Activated CD8-positive, alpha-beta T cell treated with anti-CD3 and anti-CD28 coated beads for 36 hours (primary cell): ENCODE results near the gene RPL19. TPM values are rescaled to one million over a fixed set of nuclear protein-coding genes. Genes with fewer than 3 reads are reported as not detected.

Experiments
- ATAC-seq: fragments of 200-7000 bp; cut with Tn5 transposase; one replicate; pipeline ENCODE4 v1.10.0; 2021; ENCODE audit warnings: mild to moderate bottlenecking, moderate library complexity
- CTCF ChIA-PET: fragments of 350-600 bp; sonication (Branson Sonifier 250); formaldehyde crosslinking; loops from one replicate; lab custom pipeline; 2021; ENCODE audit warnings: antibody characterized with exemption; lab: Charles Lee
- POLR2A ChIA-PET: fragments of 350-600 bp; sonication (Branson Sonifier 250); formaldehyde crosslinking; loops from one replicate; lab custom pipeline; 2021; ENCODE audit warnings: antibody characterized with exemption; lab: Charles Lee
- DNase-seq: peaks from one replicate; pipeline ENCODE4 v3.0.0-alpha.2; 2020
- H3K27ac Mint-ChIP-seq: one replicate; pipeline ENCODE4 v1.8.0; 2021; ENCODE audit warnings: mild to moderate bottlenecking, mixed read lengths
- H3K27me3 Mint-ChIP-seq: one replicate; pipeline ENCODE4 v1.8.0; 2021; ENCODE audit warnings: mixed read lengths
- H3K36me3 Mint-ChIP-seq: one replicate; pipeline ENCODE4 v1.8.0; 2021; ENCODE audit warnings: low read depth, mixed read lengths
- H3K4me1 Mint-ChIP-seq: one replicate; pipeline ENCODE4 v1.8.0; 2021; ENCODE audit warnings: low read depth, mixed read lengths
- H3K4me3 Mint-ChIP-seq: one replicate; pipeline ENCODE4 v1.8.0; 2021; ENCODE audit warnings: mild to moderate bottlenecking, moderate library complexity, mixed read lengths
- H3K9me3 Mint-ChIP-seq: one replicate; pipeline ENCODE4 v1.8.0; 2021; ENCODE audit warnings: mixed read lengths
- intact Hi-C: fragments of 100-400 bp; cut with micrococcal nuclease; formaldehyde crosslinking; loops from one replicate; pipeline ENCODE4 v1.10.0; 2022
- total RNA-seq, 2 experiments: library from RNA; stranded (reverse); gene quantifications; one replicate each; pipeline ENCODE4 v1.2.3, GENCODE V29; 2021
- TF ChIP-seq, protein P1 (sequence below): fragments of 200-600 bp; IDR thresholded peaks from one replicate; pipeline ENCODE4 v1.8.0; 2022; ENCODE audit warnings: antibody characterized with exemption, mild to moderate bottlenecking

RPL19 gene
- total RNA-seq, 2 experiments from 2014 or later = 3,130 to 3,175 TPM

DNA sequence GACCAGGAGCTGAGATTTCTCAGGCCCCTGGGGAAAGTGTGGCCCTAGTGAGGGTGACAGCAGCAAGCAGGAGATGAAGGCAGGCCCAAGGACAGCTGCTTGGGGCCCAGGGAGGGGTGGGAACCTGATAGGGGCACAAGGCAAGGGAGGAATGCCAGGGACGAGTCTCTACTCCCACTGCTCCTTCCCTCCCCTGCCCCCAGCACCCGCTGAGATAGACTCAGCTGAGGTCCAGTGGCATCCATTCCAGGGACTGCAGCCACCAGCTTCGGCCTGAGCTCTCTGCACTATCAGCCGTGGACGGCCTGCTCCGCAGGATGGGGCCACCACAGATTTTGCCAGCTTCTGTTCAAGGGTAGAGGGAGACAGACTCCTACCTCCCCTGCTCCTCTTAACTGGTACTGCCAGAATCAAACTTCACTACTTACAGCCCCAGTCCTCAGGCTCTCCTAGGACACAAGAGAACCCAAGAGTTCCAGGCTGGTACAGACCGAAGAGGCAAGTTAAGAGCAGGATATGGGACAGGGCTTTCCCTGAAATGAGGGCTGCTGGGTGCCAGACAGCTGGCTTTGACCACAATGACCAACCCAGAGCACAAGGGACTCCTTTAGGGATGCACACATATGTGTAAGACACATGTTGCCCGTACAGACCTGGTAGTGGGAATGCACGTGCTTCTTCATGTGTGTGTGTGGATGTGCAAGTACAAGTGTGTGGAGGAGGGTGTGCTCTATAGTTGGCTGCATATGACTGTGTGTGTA, 8.2 kb upstream of the RPL19 start:
- DNase-seq (no peak), ATAC-seq (no peak)
- H3K4me3 Mint-ChIP-seq = no peak overlapping the region
- H3K4me1 Mint-ChIP-seq = peaks cover 9% of the 10 kb centered on the region
- peaks cover 12% of the 10 kb centered on the region for H3K36me3 Mint-ChIP-seq
- ChIA-PET POLR2A (interaction anchor here (0.9 to 1.2 kb wide), 3 partner anchors 8 to 17 kb away, joined by 4 to 6 read pairs (median 4); partner anchors contain the start of gene RPL19), CTCF (interaction anchor here (1.6 to 5.3 kb wide), 3 partner anchors 14 to 27 kb away, joined by 4 to 27 read pairs (median 5); no protein-coding TSS in a partner anchor)
- H3K9me3 Mint-ChIP-seq = no peaks in the 10 kb centered on the region
- H3K27ac Mint-ChIP-seq = no peak overlapping the region
- intact Hi-C loops = no loop called here
- TF ChIP-seq, protein P1, sequence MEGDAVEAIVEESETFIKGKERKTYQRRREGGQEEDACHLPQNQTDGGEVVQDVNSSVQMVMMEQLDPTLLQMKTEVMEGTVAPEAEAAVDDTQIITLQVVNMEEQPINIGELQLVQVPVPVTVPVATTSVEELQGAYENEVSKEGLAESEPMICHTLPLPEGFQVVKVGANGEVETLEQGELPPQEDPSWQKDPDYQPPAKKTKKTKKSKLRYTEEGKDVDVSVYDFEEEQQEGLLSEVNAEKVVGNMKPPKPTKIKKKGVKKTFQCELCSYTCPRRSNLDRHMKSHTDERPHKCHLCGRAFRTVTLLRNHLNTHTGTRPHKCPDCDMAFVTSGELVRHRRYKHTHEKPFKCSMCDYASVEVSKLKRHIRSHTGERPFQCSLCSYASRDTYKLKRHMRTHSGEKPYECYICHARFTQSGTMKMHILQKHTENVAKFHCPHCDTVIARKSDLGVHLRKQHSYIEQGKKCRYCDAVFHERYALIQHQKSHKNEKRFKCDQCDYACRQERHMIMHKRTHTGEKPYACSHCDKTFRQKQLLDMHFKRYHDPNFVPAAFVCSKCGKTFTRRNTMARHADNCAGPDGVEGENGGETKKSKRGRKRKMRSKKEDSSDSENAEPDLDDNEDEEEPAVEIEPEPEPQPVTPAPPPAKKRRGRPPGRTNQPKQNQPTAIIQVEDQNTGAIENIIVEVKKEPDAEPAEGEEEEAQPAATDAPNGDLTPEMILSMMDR = no peak
- H3K27me3 Mint-ChIP-seq = no peaks in the 10 kb centered on the region

DNA sequence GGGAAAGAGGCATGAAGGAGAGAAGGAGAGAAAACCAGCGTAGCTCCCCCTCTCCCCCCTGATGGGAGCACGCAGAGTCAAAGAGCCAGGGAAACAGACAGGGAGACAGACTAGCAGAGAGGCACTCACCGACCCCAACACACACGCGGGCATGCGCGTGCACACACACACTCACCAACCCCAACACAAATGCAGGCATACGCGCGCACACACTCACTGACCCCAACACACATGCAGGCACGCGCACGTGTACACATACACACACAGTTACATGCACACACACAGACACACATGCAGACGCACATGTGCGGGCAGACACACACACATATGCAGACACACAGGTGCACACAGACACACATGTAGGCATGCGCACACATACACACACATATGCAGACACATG, 7.2 kb upstream of the RPL19 start:
- DNase-seq (no peak), ATAC-seq (no peak)
- H3K27me3 Mint-ChIP-seq = no peaks in the 10 kb centered on the region
- TF ChIP-seq, protein P1 = no peak
- ChIA-PET POLR2A (no interaction called here), CTCF (interaction anchor here (0.8 to 5.3 kb wide), 5 partner anchors 15 to 43 kb away, joined by 3 to 27 read pairs (median 4); no protein-coding TSS in a partner anchor)
- no peak overlapping the region for H3K4me3 Mint-ChIP-seq
- peaks cover 8% of the 10 kb centered on the region for H3K36me3 Mint-ChIP-seq
- no peaks in the 10 kb centered on the region for H3K9me3 Mint-ChIP-seq
- H3K4me1 Mint-ChIP-seq = peaks cover 10% of the 10 kb centered on the region
- intact Hi-C loops = no loop called here
- H3K27ac Mint-ChIP-seq = no peak overlapping the region

DNA sequence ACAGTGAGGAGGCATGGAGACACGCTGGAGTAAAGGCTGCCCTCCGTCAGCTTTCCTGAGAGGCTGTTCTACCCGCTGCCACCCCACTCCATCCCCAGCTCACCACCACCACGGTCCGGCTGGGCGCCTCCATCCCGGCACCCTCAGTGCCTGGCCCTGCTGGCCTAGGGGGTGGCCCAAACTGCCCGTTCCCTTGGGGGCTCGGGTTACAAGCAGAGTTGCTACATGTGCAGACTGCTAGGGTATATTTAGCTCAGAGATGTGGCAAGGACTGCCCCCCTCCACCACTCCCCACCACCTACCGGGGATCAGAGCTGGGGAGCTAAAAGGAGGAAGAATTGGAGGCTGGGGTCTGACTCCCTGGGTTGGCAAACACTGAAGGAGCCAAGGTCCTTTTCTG, 6.7 kb upstream of the RPL19 start:
- no peak for DNase-seq
- Mint-ChIP-seq H3K9me3 (no peaks in the 10 kb centered on the region), H3K36me3 (peaks cover 6% of the 10 kb centered on the region), H3K27me3 (no peaks in the 10 kb centered on the region), H3K4me3 (no peak overlapping the region), H3K4me1 (peaks cover 14% of the 10 kb centered on the region), H3K27ac (no peak overlapping the region)
- TF ChIP-seq, protein P1 = no peak
- CTCF ChIA-PET = interaction anchor here (0.8 to 5.3 kb wide), 3 partner anchors 19 to 43 kb away, joined by 3 to 27 read pairs (median 3); no protein-coding TSS in a partner anchor
- no peak for ATAC-seq
- intact Hi-C loops = no loop called here
- POLR2A ChIA-PET = no interaction called here

DNA sequence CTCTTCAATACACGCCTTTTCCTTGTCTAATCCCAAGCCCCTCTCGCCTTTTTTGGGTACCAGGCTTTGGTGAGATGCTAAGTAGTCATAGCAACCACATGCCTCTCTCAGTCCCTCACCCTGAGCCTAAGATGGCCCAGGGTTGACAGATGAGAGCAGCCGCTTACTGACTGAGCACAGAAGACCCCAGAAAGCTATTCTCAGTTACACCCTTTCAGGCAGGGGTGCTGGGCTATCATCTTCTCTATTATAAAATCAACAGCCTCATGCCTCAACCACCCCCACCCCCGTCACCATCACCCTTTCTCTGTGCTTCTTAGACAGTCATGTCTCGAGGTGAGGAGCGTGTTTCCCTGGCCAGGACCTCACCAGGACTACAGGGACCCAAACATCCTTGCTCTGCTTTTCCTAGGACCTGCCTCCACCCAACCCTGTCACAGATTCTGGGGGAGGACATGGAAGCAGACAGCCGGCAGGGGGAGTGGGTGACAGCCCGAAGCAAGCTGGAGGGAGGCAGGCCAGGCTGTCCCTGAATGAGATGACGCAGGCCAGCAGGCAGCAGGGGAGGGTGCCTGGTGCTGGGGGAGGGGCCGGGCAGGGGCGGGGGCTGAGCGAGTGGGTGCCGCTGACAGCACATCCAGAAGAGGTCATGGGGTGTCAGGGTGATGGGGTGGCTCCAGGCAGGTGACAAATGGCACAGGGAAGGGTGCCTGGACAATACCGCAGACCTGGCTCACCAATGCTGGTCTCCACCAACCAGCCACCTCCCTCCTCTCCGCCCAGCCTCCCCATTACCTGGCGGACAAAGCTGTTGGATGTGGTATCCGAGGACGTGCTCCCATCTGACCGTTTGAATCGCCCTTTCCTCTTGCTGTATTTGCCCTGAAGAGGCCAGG, 5.7 kb upstream of the RPL19 start:
- ChIA-PET CTCF (interaction anchor here (1.3 to 5.3 kb wide), 5 partner anchors 20 to 50 kb away, joined by 5 to 27 read pairs (median 12); no protein-coding TSS in a partner anchor), POLR2A (interaction anchor here (1.8 kb wide), 1 partner anchor 10 kb away, joined by 6 read pairs; no protein-coding TSS in a partner anchor)
- Mint-ChIP-seq H3K36me3 (peaks cover 6% of the 10 kb centered on the region), H3K9me3 (no peaks in the 10 kb centered on the region), H3K4me3 (no peak overlapping the region), H3K27ac (no peak overlapping the region), H3K27me3 (no peaks in the 10 kb centered on the region), H3K4me1 (peaks cover 22% of the 10 kb centered on the region)
- ATAC-seq = no peak
- DNase-seq = no peak
- TF ChIP-seq, protein P1 = no peak
- intact Hi-C loops = no loop called here
